GM18511 (cell line): ENCODE results near the gene GRIN1.

ENCODE experiments used
- ATAC-seq: cut with Tn5 transposase; IDR thresholded peaks from one replicate; pipeline ENCODE4 v1.9.1; 2021; ENCODE audit warnings: mild to moderate bottlenecking, moderate library complexity; ENCODE audit not compliant: unreplicated experiment

GRIN1 gene

GRCh38 chr9:137189297-137190295 lies 50.6 kb downstream of the GRIN1 start:
- no peak for ATAC-seq

DNA sequence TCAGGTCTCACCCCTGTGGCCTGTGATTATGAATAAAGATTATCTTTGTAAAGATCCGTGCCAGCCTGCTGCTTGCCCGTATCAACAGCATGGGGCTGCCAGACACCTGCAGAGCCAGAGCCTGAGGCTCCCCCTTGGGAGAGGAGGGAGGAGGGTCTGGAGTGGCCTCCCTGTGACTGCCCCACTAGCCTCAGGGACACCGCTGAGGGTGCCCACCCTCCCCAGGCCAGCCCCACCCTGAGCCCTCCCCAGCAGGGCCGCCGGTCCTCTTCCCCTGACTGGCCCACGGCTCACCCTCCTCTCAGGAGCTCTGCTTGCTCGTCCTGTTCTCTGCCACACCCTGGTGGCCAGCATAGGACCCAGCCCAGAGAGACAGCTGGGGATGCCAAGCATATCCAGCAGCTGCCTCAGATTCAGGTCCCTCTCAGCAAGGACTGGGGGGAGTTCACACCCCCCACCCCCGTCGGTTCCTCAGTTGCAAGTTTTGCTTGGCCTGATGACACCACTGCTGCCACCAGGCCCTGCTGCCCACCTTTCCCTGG lies 51.4 kb downstream of the GRIN1 start:
- no peak for ATAC-seq

GRCh38 chr9:137191245-137191644 lies 52.3 kb downstream of the GRIN1 start:
- no peak for ATAC-seq

DNA sequence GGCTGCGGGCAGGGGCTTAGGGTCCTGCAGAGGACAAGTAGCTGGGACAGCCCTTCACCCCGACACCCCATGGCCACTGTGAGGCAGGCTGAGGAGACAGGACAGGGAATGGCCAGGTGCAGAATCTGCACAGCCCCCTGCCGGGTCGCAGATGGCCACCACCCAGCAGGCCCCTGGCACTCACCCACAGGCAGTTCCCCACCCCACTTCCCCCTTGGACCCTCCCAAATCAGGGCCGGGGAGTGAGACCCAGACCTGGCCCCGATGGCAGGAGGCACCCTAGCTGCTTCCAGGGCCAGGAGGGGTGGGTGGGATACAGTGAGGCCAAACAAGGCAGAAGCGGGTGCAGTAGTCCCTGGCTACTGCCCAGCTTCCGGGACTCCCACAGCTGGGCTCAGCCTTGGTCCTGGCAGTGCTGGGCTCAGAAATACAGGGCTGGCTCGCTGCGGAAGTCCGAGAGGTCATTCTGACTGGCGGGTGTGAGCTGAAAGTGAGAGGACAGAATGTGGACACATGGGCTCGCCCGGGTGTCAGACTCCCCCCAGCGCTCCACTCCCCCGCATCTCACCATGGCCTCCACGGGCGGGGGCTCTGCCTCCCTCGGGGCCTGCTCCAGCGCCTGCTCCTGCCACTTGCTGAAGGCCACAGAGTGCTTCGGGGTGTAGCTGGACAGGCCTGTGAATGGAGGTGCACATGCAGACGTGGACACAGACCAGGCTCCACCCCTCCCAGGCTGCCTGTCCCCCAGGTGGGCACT lies 52.9 kb downstream of the GRIN1 start:
- no peak for ATAC-seq

- ATAC-seq = no peak
These were observed 53.5 kb downstream of the GRIN1 start for GRCh38 chr9:137192448-137192780.

DNA sequence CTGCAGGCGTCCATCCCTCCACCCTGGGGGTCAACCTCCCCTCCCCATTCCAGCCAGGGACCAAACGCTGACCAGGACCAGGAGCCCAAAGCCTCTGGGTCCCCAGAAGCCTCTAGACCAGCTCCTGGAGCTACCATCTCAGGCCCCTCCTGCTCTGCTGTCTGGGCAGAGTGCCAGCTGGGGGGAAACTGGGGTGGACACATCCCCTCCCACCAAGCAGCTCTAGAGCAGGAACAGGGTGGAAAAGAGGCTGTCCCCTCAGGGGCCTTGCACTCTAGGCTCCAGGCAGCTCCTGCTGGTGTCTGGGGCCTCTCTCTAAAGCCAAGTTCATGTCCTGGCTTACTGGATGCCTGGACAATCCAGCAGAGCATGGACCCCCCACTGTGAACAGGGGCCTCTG lies 53.9 kb downstream of the GRIN1 start:
- ATAC-seq = no peak

DNA sequence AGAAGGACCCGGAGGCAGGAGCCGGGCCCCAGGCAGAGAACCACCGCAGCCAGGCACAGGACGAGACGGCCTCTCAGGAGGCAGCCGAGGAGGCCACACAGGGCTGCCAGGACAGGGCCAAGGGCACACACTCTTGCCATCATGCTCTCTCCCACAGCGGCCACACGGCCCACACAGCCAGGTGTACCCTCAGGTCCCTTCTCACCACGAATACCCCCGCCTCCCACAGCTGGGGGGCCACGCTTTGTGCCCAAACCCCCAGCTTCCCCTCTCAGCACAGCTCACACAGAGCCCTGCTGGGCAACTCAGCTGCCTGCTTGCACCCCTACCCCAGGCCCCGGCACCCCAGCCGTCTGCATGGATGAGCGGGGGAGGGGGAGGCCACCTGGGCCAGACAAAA lies 54.8 kb downstream of the GRIN1 start:
- no peak for ATAC-seq

- no peak for ATAC-seq
These were observed 55.4 kb downstream of the GRIN1 start for GRCh38 chr9:137194388-137194787.

GRCh38 chr9:137194909-137195308 lies 56.0 kb downstream of the GRIN1 start:
- ATAC-seq = no peak

DNA sequence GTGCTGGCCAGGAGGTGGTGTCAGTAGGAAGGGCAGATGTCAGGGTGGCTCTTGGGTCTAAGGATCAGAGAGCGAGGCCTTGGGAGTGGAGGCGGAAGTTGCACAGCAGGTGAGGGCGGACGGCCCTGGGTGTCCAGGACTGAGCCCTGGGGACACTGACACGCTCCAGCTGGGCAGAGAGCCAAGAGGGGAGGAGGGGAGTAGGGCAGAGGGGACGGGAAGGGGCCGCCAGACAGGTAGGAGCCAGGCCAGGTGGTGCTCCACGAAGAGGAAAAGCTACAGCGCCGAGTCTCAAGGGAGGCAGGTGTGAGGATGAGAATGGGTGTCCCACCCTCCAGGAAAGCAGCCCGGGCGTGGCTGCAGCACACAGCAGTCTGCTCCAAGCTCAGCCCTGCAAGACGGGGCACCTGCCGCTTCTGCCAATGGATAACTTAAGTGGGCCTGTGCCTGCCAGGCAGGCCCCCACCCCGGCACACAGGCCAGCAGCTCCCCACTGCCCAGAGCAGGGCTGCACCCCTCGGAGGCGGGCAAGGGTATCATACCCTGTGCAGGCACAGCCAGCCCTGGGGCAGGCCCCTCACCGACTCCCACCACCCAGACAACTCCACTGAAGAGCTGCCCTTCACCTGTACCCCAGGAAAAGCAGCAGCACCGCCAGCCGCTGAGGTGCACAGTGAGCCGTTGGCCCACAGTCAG lies 56.7 kb downstream of the GRIN1 start:
- no peak for ATAC-seq

DNA sequence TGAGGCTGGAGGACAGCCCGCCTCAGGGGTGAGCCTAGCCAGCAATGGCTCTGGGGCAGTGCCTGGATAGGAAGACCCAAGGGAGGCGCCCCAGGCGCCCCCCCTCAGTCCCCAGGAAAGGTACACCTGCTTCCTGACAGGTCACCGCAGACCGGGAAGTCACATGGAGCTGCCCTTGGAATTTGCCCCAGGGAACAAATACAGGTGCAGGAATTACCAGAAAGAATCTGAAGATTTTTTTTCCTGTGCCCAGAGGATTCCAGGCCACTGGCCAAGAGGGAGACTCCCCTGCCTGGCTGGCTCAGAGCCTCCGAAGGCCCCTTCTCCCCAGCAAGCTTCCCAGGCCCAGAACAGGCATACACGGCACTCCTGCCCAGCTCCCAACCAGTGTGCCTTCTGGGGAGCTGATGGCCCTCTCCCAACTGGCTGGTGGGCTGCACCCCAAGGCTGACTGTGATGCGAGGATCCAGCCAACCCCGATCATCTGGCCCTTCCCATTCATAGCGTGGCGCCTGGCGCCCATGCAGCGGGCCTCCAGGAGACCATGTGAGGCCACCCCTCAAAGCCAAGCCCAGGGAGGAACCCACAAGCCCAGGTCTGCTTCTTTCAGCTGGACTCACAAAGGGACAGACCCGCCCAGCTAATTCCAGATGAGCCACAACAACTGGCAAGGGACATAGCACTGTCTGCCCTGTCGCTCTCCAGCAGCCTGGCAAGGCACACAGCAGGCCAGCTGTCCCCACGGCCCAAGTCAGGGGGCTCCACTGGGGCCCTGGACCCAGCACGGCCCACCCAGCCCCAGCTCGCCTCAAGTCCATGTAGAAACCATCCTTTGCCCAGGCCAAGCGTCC lies 59.3 kb downstream of the GRIN1 start:
- ATAC-seq = no peak

GRCh38 chr9:137198902-137199283 lies 59.9 kb downstream of the GRIN1 start:
- no peak for ATAC-seq

- no peak for ATAC-seq
These were observed 60.6 kb downstream of the GRIN1 start for GRCh38 chr9:137199411-137200121.

GRCh38 chr9:137200311-137201204 lies 61.6 kb downstream of the GRIN1 start, which contains the start of gene TPRN:
TSS of gene TPRN (minus strand) at chr9:137200741. CDS start at chr9:137200711, 30 bp downstream.
- ATAC-seq = peak; percentile 89

DNA sequence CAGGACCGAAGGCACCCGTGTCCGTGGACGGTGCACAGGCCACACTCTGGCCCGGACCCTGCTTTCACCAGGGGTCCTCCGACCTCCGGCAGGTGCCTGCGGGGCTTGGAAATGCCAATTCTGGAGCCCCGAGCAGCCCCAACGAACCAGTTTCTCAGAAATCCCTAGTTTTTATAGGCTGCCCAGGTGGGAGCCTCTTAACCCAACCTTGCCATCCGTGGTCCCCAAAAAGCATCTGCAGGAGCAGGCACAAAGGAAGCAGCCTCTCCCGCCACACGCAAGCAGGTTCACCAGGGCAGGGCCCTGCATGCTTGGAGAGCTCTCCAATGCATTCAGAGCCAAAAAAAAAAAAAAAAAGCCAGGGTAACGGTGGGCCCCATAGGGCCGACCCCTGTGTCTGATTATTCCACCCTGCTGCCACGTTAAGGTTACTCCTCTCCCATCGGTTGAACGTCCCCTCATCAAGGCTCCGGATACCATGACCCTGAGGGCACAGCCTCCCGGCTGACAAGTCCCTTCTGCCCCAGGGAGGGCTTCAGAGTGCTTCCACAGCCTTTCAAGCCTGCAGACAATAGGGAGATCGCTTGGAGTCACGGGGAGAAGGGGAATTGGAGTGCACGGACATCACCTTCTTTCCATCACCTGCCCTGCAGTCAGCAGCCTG lies 62.4 kb downstream of the GRIN1 start:
- no peak for ATAC-seq

GRCh38 chr9:137202966-137203365 lies 64.0 kb downstream of the GRIN1 start:
- ATAC-seq = no peak

GRCh38 chr9:137204731-137205125 lies 65.8 kb downstream of the GRIN1 start:
- ATAC-seq = no peak
